NCI-H146 treated with DMSO at 0.1 percent for 48 hours (cell line): ENCODE measurements around the gene SLC16A13.
"Not testable (repeated sequence)": the region's sequence is repeated elsewhere in the genome, so short reads cannot be mapped to it uniquely, and the experiment has no call there.

Experiments used
- DNase-seq: peaks from one replicate; lab custom pipeline; 2025; ENCODE audit not compliant: unreplicated experiment; lab: John Stamatoyannopoulos, UW

Gene SLC16A13, protein sequence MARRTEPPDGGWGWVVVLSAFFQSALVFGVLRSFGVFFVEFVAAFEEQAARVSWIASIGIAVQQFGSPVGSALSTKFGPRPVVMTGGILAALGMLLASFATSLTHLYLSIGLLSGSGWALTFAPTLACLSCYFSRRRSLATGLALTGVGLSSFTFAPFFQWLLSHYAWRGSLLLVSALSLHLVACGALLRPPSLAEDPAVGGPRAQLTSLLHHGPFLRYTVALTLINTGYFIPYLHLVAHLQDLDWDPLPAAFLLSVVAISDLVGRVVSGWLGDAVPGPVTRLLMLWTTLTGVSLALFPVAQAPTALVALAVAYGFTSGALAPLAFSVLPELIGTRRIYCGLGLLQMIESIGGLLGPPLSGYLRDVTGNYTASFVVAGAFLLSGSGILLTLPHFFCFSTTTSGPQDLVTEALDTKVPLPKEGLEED

DNA sequence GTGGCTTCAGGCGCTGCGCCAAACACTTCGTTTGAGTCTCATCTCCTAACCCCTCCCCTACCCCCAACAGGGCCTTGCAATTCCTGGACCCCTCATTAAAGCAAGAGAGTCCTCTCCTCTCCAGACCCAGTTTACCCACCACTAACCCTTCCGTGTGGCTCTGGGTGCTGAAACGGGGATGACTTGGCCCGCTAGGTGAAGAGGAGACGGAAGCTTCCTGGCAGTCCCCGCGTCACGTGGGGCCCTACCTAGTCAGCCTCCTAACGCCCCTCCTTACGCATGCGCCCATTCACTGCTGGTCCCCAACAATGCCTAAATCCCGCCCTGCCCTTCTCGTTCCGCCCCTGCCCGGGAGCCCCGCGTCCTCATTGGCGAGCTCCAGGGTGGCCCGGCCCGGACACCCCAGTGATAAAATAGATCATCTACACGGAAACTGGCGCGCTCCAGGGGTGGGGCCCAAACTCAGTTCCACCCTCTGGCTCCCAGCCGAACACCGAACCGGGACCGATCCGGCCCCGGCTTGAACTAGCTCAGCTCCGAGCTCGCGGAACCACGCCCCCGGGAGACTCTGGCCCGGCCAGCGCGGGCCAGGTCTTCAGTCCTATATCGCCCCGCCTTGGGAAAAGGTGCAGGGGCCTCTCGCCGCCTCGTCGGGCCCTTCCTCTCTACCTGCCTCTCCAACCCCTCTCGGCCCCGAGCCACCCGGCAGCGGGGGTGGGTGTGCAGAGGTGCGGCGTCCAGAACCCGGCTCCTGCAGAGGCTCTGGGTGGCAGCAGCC, at the start of gene SLC16A13:
Gene SLC16A13, plus strand, starts transcription at position 425 of the 778 bp plus-strand sequence. CDS start 368 bp downstream, outside the sequence.
- DNase-seq, result peak; percentile 89

GRCh38 chr17:6986676-6987075, 49.1 kb upstream of the SLC16A13 start:
- no peak for DNase-seq

DNA sequence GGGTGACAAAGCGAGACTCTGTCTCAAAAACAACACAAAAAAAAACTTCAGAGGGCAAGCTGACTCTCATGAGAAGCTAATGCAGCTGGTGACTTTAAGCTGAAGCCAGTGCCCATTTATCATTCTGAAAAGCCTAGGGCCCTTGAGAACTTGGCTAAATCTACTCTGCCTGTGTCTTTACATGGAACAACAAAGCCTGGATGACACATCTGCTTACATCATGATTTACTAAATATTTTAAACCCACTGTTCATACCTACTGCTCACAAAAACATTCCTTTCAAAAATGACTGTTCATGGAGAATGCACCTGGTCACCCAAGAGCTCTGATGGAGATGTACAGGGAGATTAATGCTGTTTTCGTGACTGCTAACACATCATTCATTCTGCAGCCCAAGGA, 46.0 kb upstream of the SLC16A13 start:
- no peak for DNase-seq

- not testable (repeated sequence) for DNase-seq
These were observed 42.2 kb upstream of the SLC16A13 start for GRCh38 chr17:6993613-6994056.

- DNase-seq, result no peak
These were observed 41.7 kb upstream of the SLC16A13 start for GRCh38 chr17:6994118-6994598.

DNA sequence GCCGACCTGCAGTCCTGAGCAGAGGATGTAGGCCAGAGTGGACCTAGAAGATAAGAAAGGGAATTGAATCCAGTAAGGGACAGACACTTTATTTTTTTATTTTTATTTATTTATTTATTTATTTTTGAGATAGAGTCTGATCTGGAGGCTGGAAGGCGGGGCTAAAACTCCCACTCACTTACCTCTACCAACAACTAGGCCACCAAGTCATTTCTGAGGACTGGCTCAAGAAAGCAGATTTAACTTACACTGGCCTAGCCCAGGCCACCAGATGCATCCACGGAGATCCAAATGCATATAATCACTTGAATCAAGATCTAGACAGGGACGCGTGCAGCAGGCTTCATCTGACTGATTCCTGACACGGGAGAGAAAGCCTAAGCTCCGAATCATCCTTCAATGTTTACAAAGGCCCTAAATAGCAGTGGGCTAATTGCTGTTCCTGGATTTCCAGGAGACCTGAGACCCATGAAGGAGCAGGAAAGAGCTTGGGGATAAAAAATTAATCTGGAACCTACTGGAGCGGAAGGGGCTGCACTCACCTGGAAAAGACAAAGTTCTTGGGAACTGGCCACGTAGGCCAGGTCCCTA, 41.1 kb upstream of the SLC16A13 start:
- no peak for DNase-seq

DNA sequence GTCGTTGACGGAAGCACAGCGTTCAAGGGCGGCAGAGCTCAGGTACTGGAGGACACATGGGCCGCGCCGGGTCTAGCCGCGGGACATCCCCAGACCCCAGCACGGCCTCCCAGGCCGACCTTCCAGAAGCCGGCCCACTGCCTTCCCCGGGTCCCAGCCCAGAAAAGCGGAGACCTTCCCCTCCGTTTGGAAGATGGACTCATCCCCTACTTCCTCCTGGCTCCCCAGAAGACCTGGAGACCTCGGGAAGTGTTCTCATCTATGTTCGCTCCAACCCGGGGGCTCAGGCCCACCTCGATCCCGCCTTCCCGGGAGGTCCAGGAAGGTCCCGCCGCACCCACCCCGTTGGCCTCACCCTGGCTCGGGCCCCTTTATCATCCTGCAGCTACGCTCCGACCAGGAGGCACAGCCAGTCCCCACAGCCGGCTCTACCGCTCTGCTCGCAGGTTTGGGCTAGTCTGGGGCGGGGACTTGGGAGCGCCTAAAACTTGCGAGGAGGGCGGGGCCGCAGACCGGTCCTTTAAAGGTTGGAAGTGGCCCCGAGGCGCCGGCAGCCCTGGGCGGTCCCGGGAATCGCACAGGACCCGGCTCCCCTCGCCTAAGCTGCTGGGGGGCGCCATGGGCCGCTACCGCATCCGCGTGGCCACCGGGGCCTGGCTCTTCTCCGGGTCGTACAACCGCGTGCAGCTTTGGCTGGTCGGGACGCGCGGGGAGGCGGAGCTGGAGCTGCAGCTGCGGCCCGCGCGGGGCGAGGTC, 40.1 kb upstream of the SLC16A13 start, which contains the start of gene ALOX12:
Gene ALOX12, plus strand, starts transcription at position 550 of the 756 bp plus-strand sequence. Its CDS starts 69 bp downstream, at position 619.
- DNase-seq, result no peak

DNA sequence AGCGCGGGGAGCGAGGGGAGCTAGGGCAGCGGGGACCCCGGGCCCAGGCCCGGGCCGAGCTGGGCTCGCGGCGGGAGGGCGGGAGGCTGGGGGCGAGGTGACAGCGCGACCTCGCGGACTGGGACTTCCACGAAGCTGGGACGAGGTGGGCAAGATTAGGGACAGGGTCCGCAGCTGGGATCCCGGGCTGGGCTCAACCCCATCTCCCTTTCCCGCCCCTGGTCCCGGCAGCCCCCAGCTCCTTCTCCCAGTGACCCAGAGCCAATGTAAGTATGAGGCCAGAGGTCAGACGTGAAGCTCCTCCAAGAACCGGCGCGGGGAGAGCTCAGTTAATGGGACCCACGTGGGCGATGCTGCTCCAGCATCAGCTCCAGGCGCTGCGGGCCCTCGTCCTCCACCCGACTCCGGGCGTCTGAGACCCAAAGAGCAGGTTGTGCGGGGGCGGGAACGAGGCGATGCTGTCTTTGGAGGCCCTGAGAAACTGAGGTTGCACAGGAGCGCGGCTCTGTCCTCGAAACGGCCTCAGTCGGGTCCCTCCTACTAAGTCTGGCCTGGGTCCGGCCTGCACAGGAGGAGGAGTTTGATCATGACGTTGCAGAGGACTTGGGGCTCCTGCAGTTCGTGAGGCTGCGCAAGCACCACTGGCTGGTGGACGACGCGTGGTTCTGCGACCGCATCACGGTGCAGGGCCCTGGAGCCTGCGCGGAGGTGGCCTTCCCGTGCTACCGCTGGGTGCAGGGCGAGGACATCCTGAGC, 39.4 kb upstream of the SLC16A13 start:
- DNase-seq, result no peak

DNA sequence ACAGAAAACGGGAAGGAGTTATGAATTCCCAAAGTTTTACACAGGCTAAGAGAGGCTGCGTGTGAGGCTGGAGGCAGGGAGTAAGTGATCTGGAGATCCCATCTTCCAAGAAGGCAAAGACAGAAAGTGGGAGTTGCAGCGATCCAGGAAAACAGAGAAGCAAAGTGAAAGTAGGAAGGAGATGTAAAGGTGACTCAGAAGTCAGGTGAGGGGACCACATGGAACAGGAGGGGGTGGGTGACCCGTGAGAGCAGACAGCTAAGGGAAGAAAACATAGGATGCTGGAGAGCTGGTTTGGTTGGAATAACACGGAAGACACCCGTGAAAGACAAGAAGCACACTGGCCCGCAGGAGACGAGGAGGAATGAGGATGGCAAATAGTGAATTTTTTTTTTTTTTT, 38.6 kb upstream of the SLC16A13 start:
- DNase-seq, result no peak

- DNase-seq, result no peak
These were observed 36.8 kb upstream of the SLC16A13 start for GRCh38 chr17:6998855-6999508.

DNA sequence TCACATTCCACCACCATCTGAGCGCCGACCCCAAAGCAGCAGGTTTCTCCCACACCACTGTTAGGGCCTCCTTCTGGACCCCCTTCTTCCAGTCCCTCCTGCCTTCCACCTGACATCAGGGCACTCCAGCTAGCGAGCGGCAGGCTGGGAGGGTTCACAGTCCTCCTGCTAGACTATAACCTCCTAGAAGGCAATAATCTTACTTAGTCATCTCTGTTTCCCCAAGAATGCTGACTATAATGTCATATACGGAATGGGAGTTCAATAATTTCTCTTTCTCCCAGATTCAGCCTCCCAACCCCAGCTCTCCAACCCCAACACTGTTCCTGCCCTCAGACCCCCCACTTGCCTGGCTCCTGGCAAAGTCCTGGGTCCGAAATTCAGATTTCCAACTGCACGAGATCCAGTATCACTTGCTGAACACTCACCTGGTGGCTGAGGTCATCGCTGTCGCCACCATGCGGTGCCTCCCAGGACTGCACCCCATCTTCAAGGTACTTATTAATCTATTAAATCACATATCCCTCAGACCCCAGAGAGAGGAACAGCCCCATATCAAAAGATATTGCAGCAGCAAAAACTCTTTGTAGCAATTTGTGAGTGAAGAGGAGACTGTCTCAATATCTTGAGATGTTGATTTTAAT, 34.4 kb upstream of the SLC16A13 start:
- DNase-seq, result no peak

DNA sequence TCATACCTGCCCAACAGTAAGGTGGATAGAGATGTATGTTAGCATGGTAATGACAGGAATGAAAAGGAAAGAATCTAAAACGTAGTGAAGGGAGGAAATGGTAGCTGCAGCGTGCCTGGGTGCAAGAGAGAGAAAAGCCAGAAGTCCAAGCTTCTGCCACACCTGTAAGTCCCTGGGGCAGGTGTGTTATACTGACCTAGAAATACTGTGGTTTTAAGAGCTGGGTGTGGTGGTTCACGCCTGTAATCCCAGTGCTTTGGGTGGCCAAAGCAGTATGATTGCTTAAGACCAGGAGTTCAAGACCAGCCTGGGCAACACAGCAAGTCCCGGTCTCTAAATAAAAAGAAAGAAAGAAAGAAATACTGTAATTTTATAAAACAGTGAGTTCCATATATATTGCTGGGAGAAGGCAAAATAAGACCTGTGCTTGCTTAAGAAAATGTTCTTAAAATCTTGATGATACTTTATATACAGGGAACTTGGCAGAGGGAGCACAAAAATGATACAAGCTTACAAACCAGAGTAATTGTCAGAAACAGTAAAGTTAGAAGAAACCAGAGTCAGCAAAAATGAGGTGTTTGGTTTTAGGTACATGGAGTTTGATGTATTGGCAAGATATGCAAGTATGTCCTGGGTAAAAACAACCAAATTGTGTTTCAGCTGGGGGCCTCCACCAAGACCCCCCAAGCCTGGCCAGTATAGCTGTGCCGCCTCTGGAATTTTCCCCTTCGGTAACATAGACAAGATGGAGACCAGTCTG, 33.3 kb upstream of the SLC16A13 start:
- DNase-seq, result no peak

GRCh38 chr17:7003745-7004144, 32.1 kb upstream of the SLC16A13 start:
- DNase-seq, result no peak

- DNase-seq, result peak; percentile 70
These were observed 31.2 kb upstream of the SLC16A13 start for GRCh38 chr17:7004398-7005253.

DNA sequence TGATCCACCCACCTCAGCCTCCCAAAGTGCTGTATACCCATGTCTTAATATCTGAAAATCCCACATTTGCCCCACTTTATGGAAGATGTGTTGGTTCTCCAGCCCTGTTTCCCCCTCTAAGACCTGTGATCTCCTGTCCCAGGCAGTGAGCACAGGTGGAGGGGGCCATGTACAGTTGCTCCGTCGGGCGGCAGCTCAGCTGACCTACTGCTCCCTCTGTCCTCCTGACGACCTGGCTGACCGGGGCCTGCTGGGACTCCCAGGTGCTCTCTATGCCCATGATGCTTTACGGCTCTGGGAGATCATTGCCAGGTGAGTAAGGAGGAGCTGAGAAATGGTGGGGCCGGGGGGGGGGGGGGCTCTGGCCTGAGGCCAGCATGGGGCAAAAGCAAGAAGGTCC, 30.1 kb upstream of the SLC16A13 start:
- no peak for DNase-seq

DNA sequence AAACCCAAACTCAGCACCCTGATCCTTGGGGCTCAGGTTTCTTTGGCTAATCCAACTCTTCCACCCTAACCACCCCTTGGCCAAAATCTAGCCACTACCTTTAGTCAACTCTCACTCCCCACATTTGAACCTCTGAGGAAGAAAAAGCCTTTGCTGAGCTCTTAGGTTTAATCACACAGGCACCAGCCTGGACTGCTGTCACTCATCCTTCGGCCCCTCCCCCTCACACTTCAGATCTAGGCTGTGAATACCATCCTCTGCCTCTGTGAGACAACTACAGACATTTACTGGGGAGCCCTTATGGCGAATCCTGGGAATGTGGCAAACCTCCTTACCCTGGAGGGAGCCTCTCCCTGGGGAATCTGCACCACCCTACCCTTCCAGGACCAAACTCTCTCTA, 28.7 kb upstream of the SLC16A13 start:
- no peak for DNase-seq

DNA sequence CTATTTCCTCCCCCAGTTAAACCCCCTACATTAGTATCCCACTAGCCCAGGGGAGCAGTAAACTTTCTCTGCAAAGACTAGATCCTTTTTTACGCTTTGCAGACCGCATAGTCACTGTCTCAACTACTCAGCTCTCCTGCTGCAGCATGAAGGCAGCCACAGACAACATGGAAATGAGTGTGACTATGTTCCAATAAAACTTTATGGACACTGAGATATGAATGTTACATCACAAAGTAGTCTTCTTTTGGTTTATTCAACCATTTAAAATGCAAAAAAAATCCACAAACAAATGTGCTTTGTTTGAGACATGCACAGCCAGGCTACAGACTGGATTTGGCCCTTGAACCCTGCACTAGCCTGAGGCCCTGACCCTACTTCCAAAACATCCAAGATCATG, 25.3 kb upstream of the SLC16A13 start:
- DNase-seq, result no peak
